Stimulated activated CD8-positive, alpha-beta memory T cell treated with anti-CD3 and anti-CD28 coated beads, Interleukin-12 subunit alpha, Interleukin-12 subunit beta, amount 100 ng/mL, for 24 hours (primary cell): Measurements from ENCODE around the gene CCT5.
"Not testable (repeated sequence)": the region's sequence is repeated elsewhere in the genome, so short reads cannot be mapped to it uniquely, and the experiment has no call there.

Source experiments
- DNase-seq: peaks from one replicate; pipeline ENCODE4 v3.0.0-alpha.2; 2020; ENCODE audit errors: extremely low read depth

CCT5 gene

GRCh38 chr5:10246761-10247160, 3.3 kb upstream of the CCT5 start:
- DNase-seq, result no peak

- DNase-seq, result not testable (repeated sequence)
Measured at GRCh38 chr5:10247217-10247616, 2.9 kb upstream of the CCT5 start.

GRCh38 chr5:10248378-10249260, 1.5 kb upstream of the CCT5 start:
- no peak for DNase-seq

- no peak for DNase-seq
Measured at GRCh38 chr5:10250806-10251276, 761 bp downstream of the CCT5 start.

GRCh38 chr5:10251405-10251804, 1.3 kb downstream of the CCT5 start:
- no peak for DNase-seq

GRCh38 chr5:10253390-10253789, 3.3 kb downstream of the CCT5 start:
- no peak for DNase-seq

- no peak for DNase-seq
Measured at GRCh38 chr5:10254686-10255085, 4.6 kb downstream of the CCT5 start.

- DNase-seq, result no peak
Measured at GRCh38 chr5:10257870-10258269, 7.8 kb downstream of the CCT5 start.

GRCh38 chr5:10259899-10260298, 9.8 kb downstream of the CCT5 start:
- no peak for DNase-seq

- DNase-seq, result no peak
Measured at GRCh38 chr5:10261065-10261464, 11.0 kb downstream of the CCT5 start.

- DNase-seq, result no peak
Measured at GRCh38 chr5:10262121-10262774, 12.2 kb downstream of the CCT5 start.

- no peak for DNase-seq
Measured at GRCh38 chr5:10262995-10263394, 12.9 kb downstream of the CCT5 start.

- no peak for DNase-seq
Measured at GRCh38 chr5:10264604-10265003, 14.5 kb downstream of the CCT5 start.

- no peak for DNase-seq
Measured at GRCh38 chr5:10265245-10266109, 15.4 kb downstream of the CCT5 start.

GRCh38 chr5:10266137-10266536, 16.1 kb downstream of the CCT5 start:
- DNase-seq, result no peak

GRCh38 chr5:10266839-10267238, 16.8 kb downstream of the CCT5 start:
- no peak for DNase-seq

- DNase-seq, result no peak
Measured at GRCh38 chr5:10268100-10268499, 18.0 kb downstream of the CCT5 start.

GRCh38 chr5:10272053-10272874, 22.2 kb downstream of the CCT5 start:
- no peak for DNase-seq

GRCh38 chr5:10272875-10273209, 22.8 kb downstream of the CCT5 start:
- not testable (repeated sequence) for DNase-seq

GRCh38 chr5:10275460-10275859, 25.4 kb downstream of the CCT5 start:
- no peak for DNase-seq

- no peak for DNase-seq
Measured at GRCh38 chr5:10275991-10276390, 25.9 kb downstream of the CCT5 start.
